Stimulated activated CD4-positive, alpha-beta T cell treated with anti-CD3 and anti-CD28 coated beads, Interleukin-15, amount 100 ng/mL, for 24 hours (primary cell): Measurements from ENCODE around the gene DPF1.
A peak's percentile ranks its signal among the peaks of the same experiment; 100 is the strongest.
"Not testable (repeated sequence)": the region's sequence is repeated elsewhere in the genome, so short reads cannot be mapped to it uniquely, and the experiment has no call there.

ENCODE experiments used
- DNase-seq: peaks from one replicate; pipeline ENCODE4 v3.0.0-alpha.2; 2020

The DPF1 gene

DNA sequence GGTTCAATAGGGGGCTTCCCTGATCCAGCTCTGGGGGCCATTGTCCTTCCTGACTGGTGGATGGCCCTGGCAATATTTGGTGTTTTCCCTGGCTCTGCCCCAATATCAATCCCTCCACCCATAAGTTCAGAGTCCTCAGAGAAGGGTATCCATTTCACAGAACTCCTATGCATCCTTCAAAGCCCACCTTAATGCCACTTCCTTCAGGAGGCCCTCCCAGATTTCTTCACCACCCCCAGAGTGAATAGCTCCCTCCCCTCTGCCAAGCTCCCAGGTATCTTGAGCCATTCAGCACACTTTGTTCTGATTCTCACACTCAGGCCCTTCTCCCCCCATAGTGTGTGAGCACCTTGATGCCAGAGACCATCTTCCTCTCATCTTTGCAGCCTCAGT lies 26.4 kb upstream of the DPF1 start:
- no peak for DNase-seq

GRCh38 chr19:38248421-38248820 lies 24.4 kb upstream of the DPF1 start:
- DNase-seq: no peak

- no peak for DNase-seq
These were observed 23.8 kb upstream of the DPF1 start for GRCh38 chr19:38247734-38248268.

GRCh38 chr19:38247126-38247525 lies 23.1 kb upstream of the DPF1 start:
- DNase-seq: no peak

- no peak for DNase-seq
These were observed 21.9 kb upstream of the DPF1 start for GRCh38 chr19:38245826-38246498.

DNA sequence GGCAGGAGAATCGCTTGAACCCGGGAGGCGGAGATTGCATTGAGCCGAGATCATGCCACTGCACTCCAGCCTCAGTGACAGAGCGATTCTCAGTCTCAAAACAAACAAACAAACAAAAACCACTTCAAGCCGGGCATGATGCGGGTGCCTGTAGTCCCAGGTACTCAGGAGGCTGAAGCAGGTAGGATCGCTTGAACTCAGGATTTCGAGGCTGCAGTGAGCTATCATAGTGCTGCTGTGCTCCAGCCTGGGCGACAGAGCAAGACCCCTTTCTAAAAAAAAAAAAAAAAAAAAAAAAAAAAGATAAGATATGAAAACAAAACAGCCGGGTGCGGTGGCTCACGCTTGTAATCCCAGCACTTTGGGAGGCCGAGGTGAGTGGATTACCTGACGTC lies 19.3 kb upstream of the DPF1 start:
- no peak for DNase-seq

GRCh38 chr19:38239816-38240215 lies 15.8 kb upstream of the DPF1 start:
- no peak for DNase-seq

DNA sequence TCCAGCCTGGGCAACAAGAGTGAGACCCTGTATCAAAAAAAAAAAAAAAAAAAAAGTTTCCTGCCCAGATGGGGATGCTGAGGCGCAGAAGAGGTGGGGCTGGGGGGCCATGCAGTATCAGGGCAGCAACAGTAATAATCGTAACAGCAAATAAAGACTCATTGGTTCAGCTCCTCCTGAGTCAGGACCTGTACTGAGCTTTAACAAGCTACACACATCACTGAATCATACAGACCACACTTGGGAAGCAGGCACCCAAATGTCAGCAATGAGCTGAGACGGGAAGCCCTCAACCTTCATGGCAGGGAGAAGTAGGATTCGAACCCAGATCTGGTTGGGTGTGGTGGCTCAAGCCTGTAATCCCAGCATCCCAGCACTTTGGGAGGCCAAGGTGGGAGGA lies 10.6 kb upstream of the DPF1 start:
- DNase-seq: no peak

DNA sequence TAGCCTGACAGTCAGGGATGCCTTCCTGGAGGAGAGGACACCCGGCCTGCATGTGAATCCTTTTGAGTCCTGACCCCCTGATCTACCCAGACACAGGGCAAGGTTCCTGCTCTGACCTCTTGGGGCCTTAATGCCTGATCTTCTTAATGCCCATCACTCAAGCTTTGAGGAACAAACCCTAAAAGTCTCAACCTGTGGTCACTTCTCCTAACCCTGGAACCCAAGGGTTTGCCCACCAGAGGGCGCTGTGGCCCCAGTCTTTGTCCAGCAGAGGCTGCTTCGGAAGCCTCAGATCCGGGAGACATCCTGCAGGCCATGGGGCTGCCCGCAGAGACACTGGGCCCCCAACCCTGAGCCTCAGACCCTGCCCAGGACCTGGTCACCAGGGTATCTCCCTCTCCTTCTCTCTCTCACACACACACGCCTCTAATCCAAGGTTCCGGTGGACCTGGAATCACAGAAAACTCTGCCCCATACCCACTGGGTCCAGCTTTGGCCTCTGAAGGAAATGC lies 9.8 kb upstream of the DPF1 start:
- peak; percentile 88 for DNase-seq

- no peak for DNase-seq
These were observed 7.9 kb upstream of the DPF1 start for GRCh38 chr19:38231918-38232317.

DNA sequence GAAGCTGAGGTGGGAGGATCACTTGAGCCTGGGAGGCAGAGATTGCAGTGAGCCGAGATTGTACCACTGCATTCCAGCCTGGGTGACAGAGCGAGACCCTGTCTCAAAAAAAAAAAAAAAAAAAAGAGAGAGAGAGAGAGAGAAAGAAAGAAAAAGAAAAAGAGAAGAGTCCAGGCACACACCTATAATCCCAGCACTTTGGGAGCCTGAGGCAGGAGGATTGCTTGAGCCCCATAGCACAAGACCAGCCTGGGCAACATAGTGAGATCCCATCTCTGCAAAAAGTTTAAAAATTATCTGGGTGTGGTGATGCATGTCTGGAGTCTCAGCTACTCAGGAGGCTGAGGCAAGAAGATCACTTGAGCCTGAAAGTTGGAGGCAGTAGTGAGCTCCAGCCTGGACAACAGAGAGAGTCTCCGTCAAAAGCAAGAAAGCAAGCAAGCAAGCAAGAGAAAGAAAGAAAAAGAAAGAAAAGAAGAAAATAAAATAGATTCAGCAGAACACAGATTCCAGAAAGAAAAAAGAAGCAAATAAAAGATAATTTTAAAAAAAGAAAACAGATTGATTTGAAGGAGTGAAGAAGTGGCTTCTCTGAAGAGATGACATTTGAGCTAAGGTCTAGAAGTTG lies 6.6 kb upstream of the DPF1 start:
- DNase-seq: not testable (repeated sequence)

DNA sequence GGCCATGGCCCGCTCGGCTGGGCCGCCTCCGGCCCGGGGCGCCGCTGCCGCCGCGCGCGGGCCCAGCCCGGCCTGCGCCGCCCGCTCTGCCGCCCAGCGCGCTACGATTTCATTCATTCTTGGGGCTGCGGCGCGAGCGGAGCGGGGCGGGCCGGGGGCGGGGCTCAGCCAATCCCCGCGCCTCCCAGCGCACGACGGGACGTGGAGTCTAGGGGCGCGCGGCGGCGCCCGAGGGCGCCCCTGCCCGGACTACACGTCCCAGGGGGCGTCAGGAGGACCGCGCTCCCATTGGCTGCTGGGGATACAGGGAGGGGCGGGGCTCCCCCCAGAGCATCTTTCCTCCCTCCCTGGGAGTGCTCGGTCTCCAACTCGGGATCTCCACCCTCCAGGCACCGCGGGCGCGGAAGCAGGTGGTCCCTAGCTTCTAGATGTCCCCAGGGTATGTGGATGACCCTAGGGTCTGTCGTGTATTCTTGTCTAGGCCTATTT lies 5.6 kb upstream of the DPF1 start:
- DNase-seq: peak; percentile 85

- peak; percentile 31 for DNase-seq
These were observed 4.7 kb upstream of the DPF1 start for GRCh38 chr19:38228491-38229439.

DNA sequence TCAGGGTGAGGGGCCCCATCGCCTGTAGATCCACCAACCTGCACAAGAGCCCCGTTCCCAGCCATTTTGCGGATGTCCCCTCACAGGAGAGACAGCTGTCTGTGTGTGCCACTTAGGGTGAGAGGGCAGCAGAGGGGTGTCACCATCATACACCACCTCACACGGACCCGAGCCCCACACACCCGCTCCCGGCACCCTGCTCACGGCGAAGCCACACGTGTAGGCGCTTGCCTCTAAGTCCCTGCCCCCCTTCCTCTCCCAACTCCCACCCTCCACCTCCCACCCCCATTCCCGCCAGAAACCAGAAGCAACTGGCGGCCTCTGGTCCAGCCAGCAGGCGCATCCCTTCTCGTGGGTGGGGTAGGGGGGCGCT lies 4.0 kb upstream of the DPF1 start:
- DNase-seq: no peak

DNA sequence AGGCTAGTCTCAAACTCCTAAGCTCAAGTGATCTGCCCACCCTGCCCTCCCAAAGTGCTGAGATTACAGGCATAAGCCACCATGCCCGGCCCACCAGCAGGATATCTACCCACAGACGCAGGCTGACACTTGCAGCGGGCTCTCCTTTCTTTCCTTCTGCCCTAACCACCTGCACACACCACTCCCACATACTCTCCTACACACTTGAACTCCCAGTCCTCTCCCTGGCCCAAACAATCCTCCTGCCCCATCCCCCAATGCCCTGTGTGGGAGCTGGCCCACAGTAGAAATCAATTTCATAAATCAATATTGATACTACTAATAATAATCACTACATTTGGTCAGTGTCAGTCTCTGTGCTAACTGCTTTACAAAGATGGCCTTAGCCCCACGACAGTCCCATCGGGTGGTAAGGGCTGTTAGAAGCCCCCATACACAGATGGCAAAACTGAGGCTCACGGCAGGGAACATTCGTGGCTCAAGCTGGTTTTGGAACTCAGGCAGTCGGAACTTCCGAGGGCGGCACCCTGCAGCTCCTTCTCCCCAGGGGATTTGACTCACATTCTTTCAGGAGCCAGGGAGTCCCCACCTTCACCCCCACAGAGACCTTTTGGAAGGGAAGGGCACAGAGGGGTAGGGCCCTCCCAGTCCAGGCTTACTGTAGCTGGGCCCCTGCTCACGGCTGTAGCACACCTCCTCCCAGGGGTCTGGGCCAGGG lies 3.4 kb upstream of the DPF1 start:
- no peak for DNase-seq

DNA sequence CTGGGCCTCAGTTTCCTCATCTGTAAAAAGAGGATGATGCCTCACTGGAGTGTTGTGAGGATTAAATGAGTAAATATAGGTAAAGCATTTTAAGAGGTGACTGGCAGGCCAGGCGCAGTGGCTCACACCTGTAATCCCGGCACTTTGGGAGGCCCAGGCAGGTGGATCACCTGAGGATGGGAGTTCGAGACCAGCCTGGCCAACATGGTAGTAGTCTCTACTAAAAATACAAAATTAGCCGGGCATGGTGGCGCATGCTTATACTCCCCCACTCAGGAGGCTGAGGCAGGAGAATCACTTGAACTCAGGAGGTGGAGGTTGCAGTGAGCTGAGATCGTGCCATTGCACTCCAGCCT lies 819 bp upstream of the DPF1 start:
- DNase-seq: not testable (repeated sequence)

GRCh38 chr19:38223617-38224013 lies 407 bp downstream of the DPF1 start:
- DNase-seq: no peak

DNA sequence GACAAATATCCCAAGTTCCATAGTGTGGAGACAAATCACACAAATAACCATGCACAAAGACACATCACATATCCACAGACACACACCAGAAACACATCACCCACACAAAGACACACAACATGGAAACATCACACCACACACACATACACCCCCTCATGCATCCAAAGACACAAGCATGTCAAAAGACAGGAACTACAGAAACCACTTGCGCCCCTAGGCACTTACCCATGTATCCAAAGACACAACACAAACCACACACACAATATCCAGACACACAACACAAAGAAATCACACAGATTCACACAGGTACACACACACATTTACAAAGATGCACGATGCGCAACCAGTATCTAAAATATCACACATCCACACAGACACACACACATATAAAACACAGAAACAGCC lies 901 bp downstream of the DPF1 start:
- no peak for DNase-seq

- DNase-seq: no peak
These were observed 1.8 kb downstream of the DPF1 start for GRCh38 chr19:38221919-38222830.

GRCh38 chr19:38221421-38221820 lies 2.6 kb downstream of the DPF1 start:
- no peak for DNase-seq

- DNase-seq: no peak
These were observed 4.8 kb downstream of the DPF1 start for GRCh38 chr19:38219221-38219620.

DNA sequence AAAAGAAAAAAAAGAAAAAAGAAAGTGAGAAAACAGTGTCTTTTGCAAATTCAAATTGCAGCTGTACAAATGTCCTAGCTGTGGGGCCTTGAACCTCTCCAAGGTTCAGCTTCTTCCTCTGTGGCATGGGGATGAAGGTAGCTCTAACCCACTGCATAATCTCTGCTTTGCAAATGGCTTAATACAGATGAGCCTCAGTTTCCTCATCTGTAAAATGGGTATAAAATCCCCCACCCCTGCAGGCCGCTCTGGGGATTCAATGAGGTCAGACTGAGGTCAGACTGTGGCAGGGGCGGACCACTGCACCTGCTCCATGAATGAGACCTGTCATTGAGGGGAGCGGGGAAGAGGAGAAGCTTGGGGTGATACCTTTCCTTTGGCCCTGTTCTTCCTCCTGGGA lies 5.8 kb downstream of the DPF1 start:
- no peak for DNase-seq
